Spleen (tissue), 11 donors: ENCODE results near the gene APOA1. TPM values are rescaled to one million over a fixed set of nuclear protein-coding genes. Genes with fewer than 3 reads are reported as not detected.

ENCODE experiments used
- DNase-seq: peaks from one replicate; pipeline ENCODE4 v3.0.0-alpha.2; 2020
- H3K27ac ChIP-seq, 8 donors: fragments of 200-600 bp; sonication (generic) in 7 of 8; 1 replicate in 4 of 8; 2 replicates in 4 of 8; pipeline versions ENCODE4 v1.5.0 to v1.8.0; 2016 to 2021; ENCODE audit warnings: inconsistent platforms in 4 of 8, mild to moderate bottlenecking in 4 of 8, moderate library complexity in 1 of 8
- H3K27me3 ChIP-seq, 7 donors: fragments of 200-600 bp; sonication (generic) in 6 of 7; replicated peaks in 1 of 7; 1 replicate in 4 of 7; 2 replicates in 3 of 7; pipeline versions ENCODE4 v1.5.0 to v1.8.0; 2016 to 2021; ENCODE audit warnings: inconsistent platforms in 3 of 7, mild to moderate bottlenecking in 1 of 7
- H3K36me3 ChIP-seq, 6 donors: fragments of 200-600 bp; sonication (generic) in 5 of 6; 1 replicate in 4 of 6; 2 replicates in 2 of 6; pipeline versions ENCODE4 v1.5.0 to v1.8.0; 2016 to 2021; ENCODE audit warnings: inconsistent platforms in 2 of 6
- H3K4me1 ChIP-seq, 6 donors: fragments of 200-600 bp; sonication (generic) in 5 of 6; 1 replicate in 3 of 6; 2 replicates in 3 of 6; pipeline versions ENCODE4 v1.5.0 to v1.8.0; 2016 to 2021; ENCODE audit warnings: inconsistent platforms in 3 of 6
- H3K4me3 ChIP-seq, 8 donors: fragments of 200-600 bp; sonication (generic) in 7 of 8; 1 replicate in 4 of 8; 2 replicates in 4 of 8; pipeline versions ENCODE4 v1.5.0 to v1.8.0; 2016 to 2021; ENCODE audit warnings: inconsistent platforms in 4 of 8, mild to moderate bottlenecking in 4 of 8, moderate library complexity in 2 of 8
- H3K9me3 ChIP-seq, 8 donors: fragments of 200-600 bp; sonication (generic) in 7 of 8; 1 replicate in 4 of 8; 2 replicates in 4 of 8; pipeline versions ENCODE4 v1.5.0 to v1.8.0; 2016 to 2021; ENCODE audit warnings: inconsistent platforms in 4 of 8
- POLR2A ChIP-seq, 3 donors: fragments of 450-650 bp; IDR thresholded peaks; one replicate each; pipeline ENCODE4 v1.5.1; 2017; ENCODE audit warnings: antibody characterized with exemption in 3 of 3, mild to moderate bottlenecking in 1 of 3
- POLR2AphosphoS5 ChIP-seq, 3 donors: sonication (generic); formaldehyde crosslinking; IDR thresholded peaks; one replicate each; pipeline ENCODE4 v1.5.1; 2017; ENCODE audit warnings: antibody characterized with exemption in 3 of 3
- WGBS, 5 donors: extraction: QIAGEN DNeasy Blood & Tissue Kit in 3 of 5; methylation state at CpG; one replicate each; pipeline versions ENCODE4 v1.1.5 to v1.1.7; 2013 to 2018; 5-methylcytosine and 5-hydroxymethylcytosine counted together
- intact Hi-C: fragments of 100-400 bp; cut with DNase I; formaldehyde crosslinking; loops from one replicate; pipeline ENCODE4 v1.15.0; 2023; ENCODE audit warnings: low total_unique reads
- polyA plus RNA-seq, 3 donors: library from polyadenylated mRNA; stranded (reverse); fragments of 200-250 nt; gene quantifications; one replicate each; pipeline ENCODE4 v1.2.1, GENCODE V29; 2013
- total RNA-seq, 7 donors: library from RNA; depleted of rRNA in 3 of 7; stranded (reverse); fragments of >200 nt in 3 of 7; fragmentation: NEBNext Ultra II Directional in 4 of 7; extraction: Animal tissue kit (Norgen Biotek cat#: 25700) in 4 of 7; gene quantifications; one replicate each; pipeline versions ENCODE4 v1.1.0 to v1.2.1, GENCODE V29; 2016 to 2021
- TF ChIP-seq, protein P1 (sequence below), 11 experiments: fragments of 200-600 bp in 7 of 11; fragments of 450-650 bp in 4 of 11; sonication (generic) in 4 of 11; IDR thresholded peaks in 8 of 11; conservative IDR thresholded peaks in 3 of 11; 1 replicate in 7 of 11; 2 replicates in 4 of 11; pipeline versions ENCODE4 v1.4.0 to v1.8.0; 2016 to 2021; ENCODE audit warnings: antibody characterized with exemption in 11 of 11, inconsistent platforms in 4 of 11, mild to moderate bottlenecking in 1 of 11
- donor health status: healthy with polysubstance abuse.
- donor health status: DM: no; HTN: no; CAD: no; lungs with moderate emphysema.
- donor health status: DM: no; HTN: no; CAD: no.
- donor health status: Bipolar disorder and iron deficiency.
- donor health status: healthy.
- donor health status: DM: no; HTN: no; CAD: no.
- donor health status: DM: yes; HTN: yes; CAD: no.

APOA1 gene
- total and polyA plus RNA-seq, 10 donors = 0.44 to 3.3 (median 1.5) TPM; not detected in 2

GRCh38 chr11:116828632-116829524 is 8.5 kb downstream of the APOA1 start:
- H3K4me1 ChIP-seq = no peaks in the 10 kb centered on the region
- no peak overlapping the region for H3K4me3 ChIP-seq
- H3K27me3 ChIP-seq = no peaks in the 10 kb centered on the region
- no peak for DNase-seq
- intact Hi-C loops = no loop called here
- H3K36me3 ChIP-seq = no peaks in the 10 kb centered on the region
- H3K9me3 ChIP-seq = no peaks in the 10 kb centered on the region
- 61 to 76% (median 67%) methylated on average over 10 to 16 of the region's 16 CpGs for WGBS, 5 donors
- no peak overlapping the region for H3K27ac ChIP-seq
- TF ChIP-seq POLR2AphosphoS5 (IDR thresholded peaks at IDR 0.05) (no peak), POLR2A (IDR thresholded peaks at IDR 0.05) (no peak)
- TF ChIP-seq, protein P1, sequence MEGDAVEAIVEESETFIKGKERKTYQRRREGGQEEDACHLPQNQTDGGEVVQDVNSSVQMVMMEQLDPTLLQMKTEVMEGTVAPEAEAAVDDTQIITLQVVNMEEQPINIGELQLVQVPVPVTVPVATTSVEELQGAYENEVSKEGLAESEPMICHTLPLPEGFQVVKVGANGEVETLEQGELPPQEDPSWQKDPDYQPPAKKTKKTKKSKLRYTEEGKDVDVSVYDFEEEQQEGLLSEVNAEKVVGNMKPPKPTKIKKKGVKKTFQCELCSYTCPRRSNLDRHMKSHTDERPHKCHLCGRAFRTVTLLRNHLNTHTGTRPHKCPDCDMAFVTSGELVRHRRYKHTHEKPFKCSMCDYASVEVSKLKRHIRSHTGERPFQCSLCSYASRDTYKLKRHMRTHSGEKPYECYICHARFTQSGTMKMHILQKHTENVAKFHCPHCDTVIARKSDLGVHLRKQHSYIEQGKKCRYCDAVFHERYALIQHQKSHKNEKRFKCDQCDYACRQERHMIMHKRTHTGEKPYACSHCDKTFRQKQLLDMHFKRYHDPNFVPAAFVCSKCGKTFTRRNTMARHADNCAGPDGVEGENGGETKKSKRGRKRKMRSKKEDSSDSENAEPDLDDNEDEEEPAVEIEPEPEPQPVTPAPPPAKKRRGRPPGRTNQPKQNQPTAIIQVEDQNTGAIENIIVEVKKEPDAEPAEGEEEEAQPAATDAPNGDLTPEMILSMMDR (IDR thresholded peaks at IDR 0.05 in 8 of 11, conservative IDR thresholded peaks at IDR 0.05 in 3 of 11) = no peak

DNA sequence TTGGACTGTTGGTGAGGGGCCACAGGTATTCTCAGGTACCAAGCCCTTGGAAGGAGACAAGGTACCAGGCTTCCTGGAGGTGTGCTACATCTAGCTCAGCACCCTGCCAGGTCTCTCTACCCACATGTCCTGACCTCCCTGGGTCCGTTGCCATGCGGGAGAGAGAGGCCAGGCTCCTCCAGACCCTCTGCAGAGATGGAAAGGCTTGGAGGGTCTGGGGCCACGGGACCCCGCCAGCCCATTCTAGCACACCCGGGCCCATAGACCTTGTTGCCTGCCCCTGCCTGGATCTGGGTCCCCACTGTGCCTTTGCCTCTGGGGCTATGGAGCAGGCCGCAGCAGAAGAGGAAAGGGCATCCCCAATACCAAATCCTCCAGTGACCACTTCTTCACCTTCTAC is 10.0 kb downstream of the APOA1 start:
- Histone ChIP-seq H3K4me1 (no peaks in the 10 kb centered on the region), H3K36me3 (no peaks in the 10 kb centered on the region), H3K9me3 (no peaks in the 10 kb centered on the region), H3K27me3 (no peaks in the 10 kb centered on the region), H3K4me3 (no peak overlapping the region), H3K27ac (no peak overlapping the region)
- TF ChIP-seq POLR2A (IDR thresholded peaks at IDR 0.05) (no peak), POLR2AphosphoS5 (IDR thresholded peaks at IDR 0.05) (no peak)
- TF ChIP-seq, protein P1 (IDR thresholded peaks at IDR 0.05 in 8 of 11, conservative IDR thresholded peaks at IDR 0.05 in 3 of 11) = no peak
- intact Hi-C loops = no loop called here
- no peak for DNase-seq
- WGBS, 5 donors = 81 to 100% (median 95%) methylated on average over 1 to 6 of the region's 6 CpGs

- TF ChIP-seq POLR2A (IDR thresholded peaks at IDR 0.05) (no peak), POLR2AphosphoS5 (IDR thresholded peaks at IDR 0.05) (no peak)
- TF ChIP-seq, protein P1 (IDR thresholded peaks at IDR 0.05 in 8 of 11, conservative IDR thresholded peaks at IDR 0.05 in 3 of 11) = no peak
- Histone ChIP-seq H3K27me3 (no peaks in the 10 kb centered on the region), H3K9me3 (no peaks in the 10 kb centered on the region), H3K4me3 (no peak overlapping the region), H3K4me1 (no peaks in the 10 kb centered on the region), H3K36me3 (no peaks in the 10 kb centered on the region), H3K27ac (no peak overlapping the region)
- 78 to 84% (median 81%) methylated on average over 8 to 9 of the region's 9 CpGs for WGBS, 5 donors
- intact Hi-C loops = no loop called here
- DNase-seq = no peak
These were observed 10.5 kb downstream of the APOA1 start for GRCh38 chr11:116826751-116827431.
